Jurkat, Clone E6-1 (cell line): ENCODE results near the gene CHADL.
"Not testable (repeated sequence)": the region's sequence is repeated elsewhere in the genome, so short reads cannot be mapped to it uniquely, and the experiment has no call there.

ENCODE experiments used
- DNase-seq: peaks from one replicate; pipeline ENCODE4 v3.0.0-alpha.2; 2011; ENCODE audit warnings: low read depth, low spot score
- H3K4me3 ChIP-seq: 2 replicates; pipeline ENCODE4 v1.5.1; 2011; ENCODE audit warnings: mild to moderate bottlenecking, low read length, control low read depth, moderate library complexity

The CHADL gene

DNA sequence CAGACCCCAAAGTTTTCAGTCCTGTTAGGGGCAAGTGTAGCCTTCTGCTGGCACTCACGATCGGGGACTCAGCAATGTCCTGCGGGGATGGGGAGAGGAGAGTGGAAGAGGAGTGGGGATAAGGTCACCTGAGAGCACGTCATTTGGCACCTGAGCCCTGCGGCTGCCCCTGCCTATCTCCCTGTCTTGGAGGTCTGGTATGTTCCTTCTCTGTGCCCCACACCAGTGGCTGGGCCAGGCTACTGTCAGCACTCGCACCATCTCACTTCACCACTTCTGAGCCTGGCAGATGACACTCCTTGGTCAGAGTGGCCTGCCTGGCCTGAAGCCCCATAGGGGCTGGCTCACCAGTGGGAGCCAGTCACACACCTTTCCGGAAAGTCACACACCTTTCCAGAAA, 20.1 kb upstream of the CHADL start:
- no peak for DNase-seq

DNA sequence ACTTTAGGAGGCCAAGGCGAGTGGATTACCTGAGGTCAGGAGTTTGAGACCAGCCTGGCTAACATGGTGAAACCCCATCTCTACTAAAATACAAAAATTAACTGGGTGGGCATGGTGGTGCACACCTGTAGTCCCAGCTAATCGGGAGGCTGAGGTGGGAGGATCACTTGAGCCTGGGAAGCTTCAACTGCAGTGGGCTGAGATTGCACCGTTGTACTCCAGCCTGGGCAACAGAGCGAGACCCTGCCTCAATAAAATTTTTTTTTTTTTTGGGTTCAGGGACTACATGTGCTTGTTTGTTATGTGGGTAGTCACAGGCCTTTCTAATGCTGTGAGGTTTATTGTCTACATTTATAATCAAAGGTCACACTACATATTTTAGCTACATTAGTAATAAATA, 19.0 kb upstream of the CHADL start:
- not testable (repeated sequence) for DNase-seq, H3K4me3 ChIP-seq

More for the DNA sequence above, 20.1 kb upstream of the CHADL start:
- no peak overlapping the region for H3K4me3 ChIP-seq

DNA sequence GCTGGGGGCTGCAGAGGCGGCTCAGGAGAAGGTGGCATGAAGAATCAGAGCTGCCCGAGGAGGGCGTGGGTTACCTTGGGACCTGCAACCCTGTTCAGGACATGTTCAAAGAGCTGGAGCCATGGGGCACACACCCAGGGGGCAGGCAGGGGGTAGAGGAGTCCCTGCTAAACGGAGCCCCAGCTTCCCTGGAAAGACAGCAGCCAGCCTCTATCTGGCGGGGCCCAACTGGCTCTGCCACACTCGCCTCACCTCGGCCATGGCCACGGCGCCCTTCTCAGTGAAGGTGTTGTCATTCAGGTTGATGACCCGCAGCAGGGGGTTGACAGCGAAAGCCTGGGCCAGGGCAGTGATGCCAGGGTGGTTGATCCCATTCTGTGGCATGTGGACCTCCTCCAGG, 17.0 kb upstream of the CHADL start:
- H3K4me3 ChIP-seq: no peak overlapping the region

DNA sequence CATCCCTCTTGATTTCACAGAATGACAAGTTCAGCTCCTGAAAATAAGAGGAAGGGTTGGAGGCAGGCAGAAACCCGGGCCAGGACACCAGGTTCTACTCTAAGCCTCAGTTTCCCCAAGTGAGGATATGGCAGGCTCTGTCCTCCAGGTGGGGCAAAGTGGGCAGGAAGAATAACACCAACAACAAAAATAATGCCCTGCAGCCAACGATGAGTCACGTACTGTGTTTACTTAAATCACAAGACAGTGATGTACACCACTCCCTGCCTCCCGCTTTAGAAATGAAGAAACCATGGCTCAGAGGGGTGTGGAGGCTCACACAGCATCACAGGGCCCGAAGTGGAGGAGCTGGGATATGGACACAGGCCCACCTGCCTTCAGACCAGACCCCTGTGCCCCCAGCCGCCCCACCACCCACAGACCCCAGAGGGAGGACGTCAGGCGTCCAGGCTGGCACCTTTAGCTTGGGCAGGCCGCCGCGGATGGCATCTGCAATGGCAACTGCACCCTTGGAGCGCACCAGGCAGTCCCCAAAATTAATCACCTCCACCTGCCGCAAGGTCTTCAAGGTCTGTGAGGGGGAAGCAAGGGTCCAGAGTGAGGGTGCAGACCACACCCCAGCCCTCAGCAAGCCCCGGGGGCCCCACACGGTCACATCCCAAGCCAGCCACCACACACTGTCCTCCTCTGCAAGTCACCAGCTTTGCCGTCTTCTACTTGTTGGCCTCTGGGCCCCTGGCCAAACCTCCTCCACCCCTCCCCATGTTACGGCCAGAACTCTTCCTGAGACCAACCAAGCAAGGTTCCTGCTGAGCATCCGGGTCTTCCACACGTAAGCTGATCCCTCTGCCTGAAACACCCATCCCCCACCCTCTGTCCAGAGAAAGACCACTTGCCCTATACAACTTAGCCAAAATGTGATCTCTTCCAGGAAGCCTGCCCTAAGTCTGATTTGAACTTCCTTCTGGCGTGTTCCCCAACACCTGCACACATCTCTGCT, 15.8 kb upstream of the CHADL start:
- DNase-seq: no peak
- H3K4me3 ChIP-seq: no peak overlapping the region

More for the DNA sequence above, 17.0 kb upstream of the CHADL start:
- no peak for DNase-seq

DNA sequence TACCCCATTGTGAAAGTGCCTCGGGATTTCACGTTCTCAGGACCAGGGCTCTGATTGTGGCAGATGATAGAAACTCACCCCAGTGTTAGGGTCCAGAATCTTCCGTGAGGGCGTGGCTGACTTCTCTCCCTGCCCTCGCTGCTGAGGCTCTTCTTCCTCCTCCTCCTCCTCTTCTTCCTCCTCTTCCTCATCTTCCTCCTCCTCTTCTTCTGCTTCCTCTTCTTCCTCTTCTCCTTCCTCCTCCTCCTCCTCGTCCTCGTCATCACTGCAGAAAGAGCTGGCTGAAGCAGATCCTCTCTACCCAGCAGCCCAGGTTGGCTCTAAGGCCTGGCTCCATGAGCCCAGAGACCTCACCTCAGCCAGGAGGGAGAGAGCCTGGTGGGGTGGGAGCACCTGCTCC, 13.5 kb upstream of the CHADL start:
- no peak overlapping the region for H3K4me3 ChIP-seq
- DNase-seq: no peak

DNA sequence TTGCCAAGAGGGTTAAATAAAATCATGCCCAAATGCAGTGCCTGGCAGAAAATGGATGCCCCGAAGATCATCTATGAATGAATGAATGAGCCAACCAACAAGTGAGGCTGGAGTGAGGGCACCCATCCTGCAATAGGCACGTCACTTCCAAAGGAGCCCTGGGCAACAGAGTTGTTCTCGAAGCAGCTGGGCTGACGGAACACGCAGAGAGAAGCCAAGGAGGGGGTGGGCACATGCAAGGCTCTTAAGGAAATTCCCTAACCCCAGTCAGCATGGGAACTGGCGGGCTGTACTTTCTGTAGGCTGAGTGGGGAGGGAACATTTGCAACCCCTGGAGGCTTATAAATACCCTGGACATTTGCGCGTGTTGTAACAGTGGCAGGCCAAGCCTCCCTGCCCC, 11.6 kb upstream of the CHADL start:
- no peak overlapping the region for H3K4me3 ChIP-seq
- no peak for DNase-seq

DNA sequence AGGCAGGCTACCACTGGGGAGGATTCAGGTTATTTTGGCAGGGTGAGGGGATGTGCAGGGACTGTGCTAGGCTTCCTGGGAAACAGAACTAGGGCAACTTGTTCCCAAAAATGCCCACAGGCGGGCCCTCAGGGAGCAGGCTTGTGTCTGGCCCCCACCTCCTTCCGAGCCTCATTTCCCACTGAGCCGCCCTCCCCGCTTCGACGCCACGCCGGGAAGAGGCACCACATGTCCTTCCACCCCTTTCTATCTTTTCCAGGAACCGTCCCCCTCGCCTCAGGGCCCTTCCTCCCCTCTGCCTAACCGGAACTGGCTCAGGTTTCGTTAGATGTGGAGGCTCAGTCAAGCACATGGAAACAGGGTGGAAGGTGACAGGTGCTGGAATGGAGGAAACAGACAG, 9.4 kb upstream of the CHADL start:
- no peak for DNase-seq
- no peak overlapping the region for H3K4me3 ChIP-seq

DNA sequence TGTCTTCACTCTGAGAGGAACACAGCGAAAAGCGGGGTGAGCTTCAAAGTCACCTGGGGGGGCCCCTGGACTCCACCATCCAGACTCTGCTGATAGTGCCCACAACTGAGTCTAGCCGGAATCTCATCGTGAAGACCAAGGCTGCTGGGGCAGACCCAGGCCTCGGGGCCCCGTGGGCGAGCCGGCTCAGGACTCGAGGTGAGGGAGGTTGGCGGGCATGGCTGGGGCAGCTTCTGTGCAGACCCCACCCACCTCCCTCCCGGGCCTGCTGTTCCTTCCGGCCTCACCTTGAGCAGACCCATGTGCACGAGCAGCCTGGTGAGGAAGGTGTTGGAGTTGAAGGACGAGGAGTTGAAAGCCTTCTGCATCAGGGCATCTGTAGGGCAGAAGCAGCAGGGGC, 8.7 kb upstream of the CHADL start:
- no peak overlapping the region for H3K4me3 ChIP-seq
- DNase-seq: no peak

DNA sequence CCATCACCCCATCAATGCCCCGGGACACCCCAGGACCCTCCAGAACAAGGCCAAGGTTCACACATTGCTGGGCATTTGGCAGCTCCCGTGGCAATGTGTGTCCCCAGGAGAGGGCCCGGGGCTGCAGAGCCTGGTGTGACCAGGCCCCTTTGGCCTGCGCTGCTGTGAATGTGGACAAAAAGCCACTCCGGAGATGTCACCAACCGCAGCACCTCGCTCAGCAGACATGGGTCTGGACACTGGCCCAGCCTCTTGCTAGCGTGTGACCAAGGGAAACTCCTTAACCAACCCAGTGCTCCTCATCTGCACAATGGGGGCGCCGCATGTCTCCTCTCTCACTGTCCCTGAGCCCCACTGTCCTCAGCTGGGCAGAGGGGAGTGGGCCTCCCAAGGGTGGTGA, 8.0 kb upstream of the CHADL start:
- no peak for DNase-seq
- H3K4me3 ChIP-seq: no peak overlapping the region

DNA sequence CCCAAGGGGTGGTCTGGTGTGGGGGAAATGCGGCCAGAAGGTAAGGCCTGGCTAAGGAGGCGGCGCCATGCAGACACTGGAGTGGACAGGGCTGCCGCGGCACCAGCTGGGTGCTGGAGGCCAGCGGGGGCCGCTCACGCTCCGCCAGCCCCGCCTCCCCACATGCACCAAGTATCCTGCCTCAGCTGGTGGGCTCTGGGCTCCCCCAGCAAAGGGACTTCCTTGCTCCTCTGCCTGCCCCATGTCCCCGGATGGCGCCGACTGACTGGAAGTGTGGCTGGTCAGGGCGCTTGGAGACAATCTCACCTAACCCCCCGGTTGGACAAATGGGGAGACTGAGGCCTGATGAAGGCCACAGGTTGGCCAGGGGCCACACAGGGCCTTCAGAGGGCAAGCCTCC, 7.6 kb upstream of the CHADL start:
- no peak for DNase-seq
- no peak overlapping the region for H3K4me3 ChIP-seq

DNA sequence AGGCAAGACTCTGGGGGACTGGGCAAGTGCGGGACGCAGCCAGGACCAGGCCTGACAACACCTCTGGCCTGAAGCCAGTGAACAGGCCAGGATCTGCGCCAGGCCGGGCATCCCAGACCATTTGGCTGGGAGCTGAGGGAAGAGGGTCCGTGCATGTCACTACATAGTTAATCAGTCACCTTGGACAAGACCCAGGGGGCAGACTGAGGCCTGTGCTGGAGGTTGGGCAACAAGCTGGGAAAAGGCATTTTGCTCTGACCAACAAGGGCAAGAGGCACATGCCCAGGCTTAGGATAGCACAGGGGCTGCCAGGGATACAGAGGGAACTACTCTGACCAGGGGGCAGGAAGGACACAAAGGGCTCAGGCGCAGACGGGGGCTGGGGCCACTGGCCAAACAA, 7.0 kb upstream of the CHADL start:
- no peak overlapping the region for H3K4me3 ChIP-seq
- DNase-seq: no peak

DNA sequence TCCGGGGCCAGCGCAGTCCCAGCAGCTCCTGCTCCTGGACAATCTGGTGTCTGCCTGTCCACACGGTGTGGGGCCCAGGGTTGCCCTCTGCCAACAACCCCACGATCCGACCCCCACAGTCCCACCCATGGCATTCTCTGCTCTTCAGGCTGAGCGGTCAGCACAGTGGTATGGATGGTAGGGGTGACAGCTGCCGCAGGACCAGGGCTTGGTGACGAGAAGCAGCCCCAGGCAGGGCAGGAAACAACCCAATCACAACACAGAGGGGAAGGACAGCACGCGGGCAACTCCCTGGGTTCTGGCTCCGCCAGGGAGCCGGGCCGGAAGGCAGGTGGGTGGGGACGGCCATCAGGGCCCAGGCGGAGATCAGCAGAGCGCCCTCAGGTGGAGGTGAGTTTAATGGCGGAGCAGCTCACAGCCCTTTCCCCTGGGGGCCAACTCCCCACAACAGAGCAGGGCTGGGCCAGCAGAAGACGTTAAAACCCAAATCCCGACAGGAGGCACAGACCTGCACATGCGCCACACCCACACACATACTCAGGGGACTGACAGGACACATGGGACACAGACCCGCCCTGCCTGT, 5.3 kb upstream of the CHADL start:
- no peak for DNase-seq
- no peak overlapping the region for H3K4me3 ChIP-seq

DNA sequence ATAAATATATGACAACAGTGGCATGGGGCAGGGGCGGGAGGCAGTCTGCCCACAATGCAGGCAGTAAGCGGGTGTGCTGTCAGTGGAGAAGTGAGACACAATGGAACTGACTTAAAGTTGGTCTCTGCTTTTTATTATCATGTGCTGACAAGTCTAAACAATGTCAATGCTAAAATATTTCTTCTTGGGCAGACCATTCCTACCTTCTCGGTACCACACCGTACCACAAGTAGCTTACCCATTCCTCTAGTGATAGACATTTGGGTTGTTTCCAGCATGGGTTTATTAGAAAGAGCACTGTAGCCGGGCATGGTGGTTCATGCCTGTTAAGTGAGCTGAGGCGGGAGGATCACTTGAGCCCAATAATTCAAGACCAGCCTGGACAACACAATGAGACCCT, 2.6 kb upstream of the CHADL start:
- no peak for DNase-seq
- no peak overlapping the region for H3K4me3 ChIP-seq

DNA sequence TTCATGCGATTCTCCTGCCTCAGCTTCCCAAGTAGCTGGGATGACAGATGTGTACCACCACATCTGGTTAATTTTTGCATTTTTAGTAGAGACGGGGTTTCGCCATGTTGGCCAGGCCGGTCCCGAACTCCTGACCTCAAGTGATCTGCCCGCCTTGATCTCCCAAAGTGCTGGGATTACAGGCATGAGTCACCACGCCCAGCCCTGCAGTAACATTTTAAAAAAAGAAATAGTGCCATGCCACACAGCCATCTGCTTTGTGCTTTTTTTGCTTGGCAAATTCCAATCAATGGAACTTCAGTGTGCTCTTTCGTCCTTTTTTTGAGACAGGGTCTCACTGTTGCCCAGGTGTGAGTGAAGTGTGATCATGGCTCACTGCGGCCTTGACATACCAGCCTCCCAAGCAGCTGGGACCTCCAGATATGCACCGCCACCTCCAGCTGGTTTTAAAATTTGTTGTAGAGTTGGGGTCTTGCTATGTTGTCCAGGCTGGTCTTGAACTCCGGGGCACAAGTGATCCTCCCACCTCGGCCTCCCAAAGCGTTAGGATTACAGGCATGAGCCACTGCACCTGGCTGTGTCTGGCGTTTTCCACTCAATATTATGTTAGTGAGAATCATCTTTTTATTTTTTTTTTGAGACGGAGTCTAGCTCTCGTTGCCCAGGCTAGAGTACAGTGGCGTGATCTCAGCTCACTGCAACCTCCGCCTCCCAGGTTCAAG, 1.8 kb upstream of the CHADL start:
- no peak for DNase-seq
- no peak overlapping the region for H3K4me3 ChIP-seq

DNA sequence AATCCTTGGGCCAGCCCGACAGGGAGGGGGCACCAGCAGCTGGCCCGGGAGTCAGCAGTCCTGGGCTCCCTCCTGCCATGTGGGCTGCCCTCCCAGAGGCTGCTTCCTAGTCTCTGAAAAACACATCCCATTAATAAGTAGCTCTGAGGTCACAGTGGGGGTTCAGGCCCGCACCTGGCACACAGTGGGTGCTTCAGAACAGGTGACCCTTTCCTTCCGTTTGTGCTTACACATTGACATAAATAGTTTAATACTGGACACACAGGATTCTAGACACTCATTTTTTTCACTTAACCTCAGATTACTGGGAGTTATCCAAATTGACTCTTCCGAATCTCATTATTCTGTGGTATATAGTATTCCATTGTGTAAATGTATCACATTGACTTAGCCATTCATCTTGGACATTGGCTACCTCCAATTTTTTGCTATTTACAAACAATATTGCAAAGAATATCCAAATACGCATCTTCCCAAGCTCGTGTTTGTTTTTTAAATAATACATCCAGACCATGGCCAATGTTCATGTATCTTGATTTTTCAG, 474 bp upstream of the CHADL start:
- DNase-seq: no peak
- H3K4me3 ChIP-seq: no peak overlapping the region

DNA sequence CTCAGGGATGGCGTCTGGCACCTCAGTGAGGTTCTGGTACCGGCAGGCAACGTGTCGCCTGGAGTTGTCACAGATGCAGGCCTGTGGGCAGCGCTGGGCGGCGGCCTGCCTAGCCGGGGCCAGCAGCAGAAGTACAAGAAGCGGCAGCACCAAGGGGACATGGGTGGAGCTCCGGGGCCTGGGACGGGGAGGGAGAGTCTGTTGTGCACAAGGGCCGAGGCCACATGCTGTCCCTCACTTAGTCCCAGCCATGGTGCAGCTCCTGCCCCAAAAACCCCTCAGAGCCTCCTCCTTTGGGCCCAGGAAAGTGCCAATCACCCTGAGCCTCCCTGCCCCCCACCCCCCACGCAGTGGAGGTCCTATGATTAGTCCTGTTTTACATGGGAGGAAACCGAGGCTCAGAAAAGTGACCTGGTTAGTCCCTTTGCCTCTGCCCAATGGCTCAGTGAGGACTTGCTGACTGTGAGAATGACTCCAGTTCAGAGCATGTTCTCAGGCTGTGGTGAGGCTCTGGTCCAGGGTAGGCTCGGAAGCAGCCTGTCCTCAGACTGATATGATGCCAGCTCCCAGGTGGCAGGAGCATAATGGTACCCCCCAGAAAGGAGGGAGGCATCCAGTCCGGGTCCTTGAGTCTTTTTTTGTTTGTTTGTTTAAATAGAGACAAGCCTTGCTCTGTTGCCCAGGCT, 1.1 kb downstream of the CHADL start:
- H3K4me3 ChIP-seq: no peak overlapping the region
- DNase-seq: no peak

DNA sequence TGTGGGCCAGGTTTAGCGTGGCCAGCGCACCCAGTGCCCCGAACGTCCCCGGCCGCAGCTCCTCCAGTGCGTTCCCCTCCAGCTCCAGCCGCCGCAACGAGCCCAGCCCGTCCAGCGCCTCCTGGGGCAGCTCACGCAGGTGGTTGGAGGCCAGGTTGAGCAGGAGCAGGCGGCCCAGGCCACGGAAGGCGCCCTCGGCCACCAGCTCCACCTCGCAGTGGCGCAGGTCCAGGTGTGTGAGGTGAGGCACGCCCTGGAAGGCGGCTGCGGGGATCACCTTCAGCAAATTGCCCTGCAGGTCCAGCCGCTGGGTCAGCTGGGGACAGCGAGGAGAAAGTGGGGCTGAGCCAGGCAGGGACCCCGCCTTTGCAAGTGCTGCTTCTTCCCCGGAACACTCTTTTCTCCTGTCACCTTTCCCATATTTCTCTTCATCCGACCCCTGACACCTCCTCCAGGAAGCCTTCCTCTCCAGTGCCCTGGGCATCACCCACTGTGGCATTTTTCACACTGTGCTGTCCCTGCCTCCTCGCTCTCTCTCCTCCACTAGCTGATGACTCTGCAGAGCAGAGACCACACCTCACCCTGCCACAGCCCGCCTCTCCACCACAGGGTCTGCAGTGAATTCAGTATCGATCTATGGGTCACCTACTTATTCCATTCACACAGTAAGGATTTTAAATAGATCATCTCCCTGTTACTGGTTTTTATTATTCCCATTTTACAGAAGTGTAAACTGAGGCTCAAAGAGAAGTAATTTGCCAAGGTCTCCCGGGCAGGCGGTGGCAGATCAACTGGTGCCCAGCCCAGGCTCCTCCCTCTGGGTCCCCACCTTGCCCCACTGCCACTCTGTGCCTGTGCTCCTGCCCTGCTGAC, 1.9 kb downstream of the CHADL start:
- no peak overlapping the region for H3K4me3 ChIP-seq
- no peak for DNase-seq
